Mesothelial cell of epicardium (in vitro differentiated cells): ENCODE data around the gene GRK6. TPM values are rescaled to one million over a fixed set of nuclear protein-coding genes. Genes with fewer than 3 reads are reported as not detected.

Experiments
- DNase-seq, 2 experiments: peaks; one replicate each; pipeline ENCODE4 v3.0.0; 2021; ENCODE audit warnings: low spot score in 2 of 2; ENCODE audit not compliant: unreplicated experiment in 2 of 2
- H3K27ac Mint-ChIP-seq: 2 replicates; pipeline ENCODE4 v1.8.0; 2021; ENCODE audit warnings: mixed read lengths
- H3K27me3 Mint-ChIP-seq: 2 replicates; pipeline ENCODE4 v1.8.0; 2021; ENCODE audit warnings: low read depth, mixed read lengths
- H3K36me3 Mint-ChIP-seq: 2 replicates; pipeline ENCODE4 v1.8.0; 2021; ENCODE audit warnings: mixed read lengths
- H3K4me1 Mint-ChIP-seq: 2 replicates; pipeline ENCODE4 v1.8.0; 2021; ENCODE audit warnings: mixed read lengths
- H3K4me3 Mint-ChIP-seq: 2 replicates; pipeline ENCODE4 v1.8.0; 2021; ENCODE audit warnings: mild to moderate bottlenecking, moderate library complexity, mixed read lengths
- H3K9me3 Mint-ChIP-seq: 2 replicates; pipeline ENCODE4 v1.8.0; 2021; ENCODE audit warnings: mixed read lengths
- CTCF ChIP-seq: fragments of 200-600 bp; sonication (generic); IDR thresholded peaks from one replicate; pipeline ENCODE4 v1.5.0; 2021; ENCODE audit warnings: antibody characterized with exemption; ENCODE audit not compliant: unreplicated experiment
- total RNA-seq: library from RNA; stranded (reverse); gene quantifications from 3 replicates; pipeline ENCODE4 v1.2.1, GENCODE V29; 2021

Gene GRK6
- total RNA-seq, 1 donor from 2014 or later: 48.2 TPM

GRCh38 chr5:177396078-177396477 is 30.4 kb upstream of the GRK6 start:
- no peak for TF ChIP-seq CTCF

GRCh38 chr5:177396807-177397206 is 29.7 kb upstream of the GRK6 start:
- no peak overlapping the region for H3K4me3 Mint-ChIP-seq
- no peak for TF ChIP-seq CTCF
- no peak overlapping the region for H3K27ac Mint-ChIP-seq
- no peak for DNase-seq
- no peaks in the 10 kb centered on the region for H3K9me3 Mint-ChIP-seq
- no peaks in the 10 kb centered on the region for H3K36me3 Mint-ChIP-seq
- peaks cover 20% of the 10 kb centered on the region for H3K27me3 Mint-ChIP-seq
- no peaks in the 10 kb centered on the region for H3K4me1 Mint-ChIP-seq

More at GRCh38 chr5:177396078-177396477, 30.4 kb upstream of the GRK6 start:
- no peaks in the 10 kb centered on the region for H3K9me3 Mint-ChIP-seq
- no peaks in the 10 kb centered on the region for H3K36me3 Mint-ChIP-seq
- H3K4me3 Mint-ChIP-seq: no peak overlapping the region
- H3K27me3 Mint-ChIP-seq: peaks cover 13% of the 10 kb centered on the region
- DNase-seq: no peak
- H3K27ac Mint-ChIP-seq: no peak overlapping the region
- no peaks in the 10 kb centered on the region for H3K4me1 Mint-ChIP-seq

DNA sequence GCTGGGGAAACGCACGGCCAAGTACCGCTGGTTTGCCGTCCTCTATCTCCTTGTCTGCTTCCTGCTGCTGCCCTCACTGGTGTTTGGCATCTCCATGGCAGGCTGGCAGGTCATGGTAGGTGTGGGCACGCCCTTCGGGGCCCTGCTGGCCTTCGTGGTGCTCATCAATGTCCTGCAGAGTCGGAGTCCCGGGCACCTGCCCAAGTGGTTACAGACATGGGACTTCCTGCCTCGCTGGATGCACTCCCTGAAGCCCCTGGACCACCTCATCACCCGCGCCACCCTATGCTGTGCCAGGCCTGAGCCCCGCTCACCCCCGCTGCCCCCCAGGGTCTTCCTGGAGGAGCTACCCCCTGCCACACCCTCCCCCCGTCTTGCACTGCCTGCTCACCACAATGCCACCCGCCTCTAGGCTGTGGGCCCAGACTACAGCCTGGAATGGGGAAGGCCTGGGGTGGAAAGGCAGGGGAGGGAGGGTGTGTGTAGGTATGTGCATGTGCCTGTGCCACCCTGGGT is 28.5 kb upstream of the GRK6 start:
- no peak for DNase-seq
- H3K9me3 Mint-ChIP-seq: no peaks in the 10 kb centered on the region
- no peaks in the 10 kb centered on the region for H3K36me3 Mint-ChIP-seq
- H3K27ac Mint-ChIP-seq: no peak overlapping the region
- H3K4me3 Mint-ChIP-seq: no peak overlapping the region
- peaks cover 32% of the 10 kb centered on the region for H3K27me3 Mint-ChIP-seq
- TF ChIP-seq CTCF: no peak
- peaks cover 7% of the 10 kb centered on the region for H3K4me1 Mint-ChIP-seq

DNA sequence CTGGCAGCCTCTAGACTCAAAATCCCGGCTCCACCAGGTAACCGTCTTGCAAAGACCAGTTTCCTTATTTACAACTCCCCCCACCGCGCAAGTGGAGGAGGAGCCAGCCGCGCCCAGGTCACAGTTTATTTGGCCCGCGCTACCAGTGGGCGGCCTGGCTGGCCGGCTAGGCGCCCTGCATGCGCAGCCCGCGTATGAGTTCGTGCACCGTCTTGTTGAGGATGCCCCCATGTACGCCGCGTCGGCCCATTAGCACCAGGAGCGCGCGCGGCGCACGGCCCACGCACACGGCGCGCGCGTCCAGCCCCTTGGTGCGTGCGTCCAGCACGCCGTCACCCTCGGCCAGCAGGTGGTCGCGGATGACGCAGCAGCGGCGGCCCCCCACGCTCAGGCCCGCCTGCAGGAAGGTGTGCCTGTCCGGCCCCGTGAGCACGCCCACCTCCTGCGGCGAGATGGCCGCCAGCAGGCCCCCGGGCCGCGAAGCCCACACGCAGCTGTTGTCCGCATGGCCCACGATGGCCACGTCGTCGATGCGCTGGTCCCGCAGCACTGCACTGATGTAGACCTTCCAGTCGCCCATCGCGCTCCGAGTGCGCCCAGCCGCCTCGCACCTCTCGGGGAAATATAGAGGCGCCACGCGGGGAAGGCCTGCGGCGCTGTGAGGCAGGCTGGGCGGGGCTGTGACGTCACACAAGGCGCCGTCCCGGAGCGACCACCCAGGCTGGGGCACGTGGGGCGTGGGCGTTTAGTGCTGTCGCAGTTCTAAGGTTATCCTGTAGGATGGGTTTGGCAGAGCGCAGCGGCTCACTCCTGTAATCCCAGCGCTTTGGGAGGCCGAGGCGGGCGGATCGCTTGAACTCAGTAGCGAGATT is 26.2 kb upstream of the GRK6 start, which contains the start of gene PFN3:
Gene PFN3 (minus strand): TSS at position 665 of the 872 bp plus-strand sequence. CDS start 85 bp downstream, at position 580.
- no peak for TF ChIP-seq CTCF
- Mint-ChIP-seq H3K4me3 (no peak within 1 kb of the TSS), H3K4me1 (peaks cover 16% of the 10 kb centered on the region), H3K27me3 (peaks cover 47% of the 10 kb centered on the region), H3K9me3 (no peaks in the 10 kb centered on the region), H3K36me3 (no peaks in the 10 kb centered on the region), H3K27ac (no peak within 1 kb of the TSS)
- DNase-seq: no peak

DNA sequence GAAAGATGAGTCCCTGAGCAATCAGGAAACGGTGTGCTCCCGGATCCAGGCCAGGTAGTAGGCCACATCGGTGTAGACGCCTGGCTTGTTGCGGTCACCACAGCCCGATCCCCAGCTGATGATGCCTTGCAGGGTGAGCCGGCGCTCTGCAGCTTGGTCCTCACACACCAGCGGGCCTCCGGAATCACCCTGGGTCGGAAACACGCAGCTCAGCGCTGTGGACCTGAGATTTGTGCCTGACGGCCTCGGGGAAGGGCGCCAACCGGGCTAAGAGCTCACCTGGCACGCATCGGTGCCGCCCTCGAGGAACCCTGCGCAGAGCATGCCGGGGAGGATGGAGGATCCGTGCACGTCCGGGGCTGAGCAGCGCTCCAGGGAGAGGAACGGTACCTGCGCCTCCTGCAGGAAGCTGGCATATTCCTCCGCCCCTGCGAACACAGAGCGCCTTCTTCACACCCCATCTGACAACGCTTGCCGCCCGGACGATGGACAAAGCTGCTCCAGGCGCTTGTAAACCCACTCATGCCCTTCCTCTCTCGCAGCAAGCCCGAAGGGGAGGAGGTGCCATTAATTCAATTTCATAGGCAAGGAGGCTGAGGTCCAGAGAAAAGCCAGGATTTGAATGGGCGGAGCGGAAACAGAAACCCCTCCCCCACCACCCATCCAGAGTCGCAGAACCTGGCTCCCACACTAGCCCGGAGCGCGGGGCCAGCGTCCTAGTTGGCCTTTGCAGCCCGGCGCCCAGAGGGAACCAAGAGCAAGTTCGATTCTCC is 24.0 kb upstream of the GRK6 start:
- Mint-ChIP-seq H3K4me1 (peaks cover 16% of the 10 kb centered on the region), H3K9me3 (no peaks in the 10 kb centered on the region), H3K36me3 (no peaks in the 10 kb centered on the region), H3K4me3 (peak overlapping the region; percentile 71), H3K27me3 (peaks cover 62% of the 10 kb centered on the region), H3K27ac (peak overlapping the region; percentile 61)
- no peak for TF ChIP-seq CTCF
- DNase-seq: peak; percentile 55 to 75
